ENCODE measurements around the gene AHRR.

Gene AHRR

DNA sequence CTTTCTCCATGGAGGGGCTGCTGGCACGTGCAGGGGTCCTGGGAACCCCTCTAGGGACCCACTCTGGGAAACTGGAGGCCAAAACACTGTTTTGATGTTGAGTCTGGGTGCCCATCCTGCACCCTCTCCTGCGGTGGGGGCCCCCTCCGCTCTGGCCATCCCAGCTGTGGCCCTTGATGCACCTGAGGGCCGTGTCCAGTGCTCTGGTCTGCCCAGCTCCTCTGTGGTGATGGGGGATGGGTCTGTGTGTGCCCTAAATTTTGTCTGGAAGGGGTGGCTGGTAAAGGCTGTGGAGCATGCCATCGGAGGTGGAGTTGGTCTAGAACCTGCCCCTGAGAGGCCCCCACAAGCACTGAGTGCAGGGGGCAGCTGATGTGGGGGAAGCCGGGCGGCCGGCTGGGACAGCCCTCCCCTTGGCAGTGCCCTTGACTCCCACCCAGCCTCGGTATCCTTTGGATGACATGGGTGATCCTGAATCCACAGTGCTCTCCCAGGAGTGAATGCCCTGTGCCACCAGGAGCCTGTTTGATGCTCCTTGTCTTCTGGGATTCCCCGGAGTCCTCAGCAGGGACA, 26.3 kb downstream of the AHRR start:
- DNase-seq, result no peak

DNA sequence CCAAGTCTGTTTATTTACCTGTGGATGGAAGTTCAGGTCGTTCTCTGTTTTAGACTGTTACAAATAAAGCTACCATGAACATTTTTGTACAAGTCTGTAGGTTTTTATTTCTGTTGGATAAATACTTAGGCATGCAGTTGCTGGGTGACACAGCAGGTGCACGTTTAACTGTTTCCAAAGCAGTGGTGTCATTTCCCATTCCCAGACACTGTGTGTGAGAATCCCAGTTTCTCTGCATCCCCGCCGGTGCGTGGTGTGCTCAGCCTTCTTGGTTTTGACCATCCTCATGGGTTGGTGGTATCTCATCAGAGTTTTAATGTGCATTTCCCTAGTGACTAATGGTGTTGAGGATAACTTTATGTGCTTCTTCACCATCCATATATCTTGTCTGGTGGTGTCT, 27.2 kb downstream of the AHRR start:
- no peak for DNase-seq

DNA sequence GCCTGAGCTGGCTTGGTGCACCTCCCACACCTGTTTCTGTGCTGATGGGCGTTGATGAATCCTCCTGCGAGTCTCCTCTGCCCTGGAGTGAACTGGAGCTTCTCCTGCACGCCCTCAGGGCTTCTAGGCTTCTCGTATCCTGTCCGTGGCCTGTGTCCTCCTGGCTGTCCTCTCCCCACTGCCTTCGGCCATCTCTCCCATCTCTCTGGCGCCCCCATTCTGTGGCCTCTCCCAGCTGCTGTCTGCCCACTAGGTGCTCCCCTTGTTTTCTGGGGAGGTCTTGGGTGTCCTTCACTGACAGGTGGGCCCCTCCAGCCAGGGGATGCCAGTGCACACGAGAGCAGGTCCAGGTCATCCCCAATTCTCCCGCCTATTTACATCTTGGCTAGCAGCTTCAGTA, 28.8 kb downstream of the AHRR start:
- peak; percentile 53 for DNase-seq

DNA sequence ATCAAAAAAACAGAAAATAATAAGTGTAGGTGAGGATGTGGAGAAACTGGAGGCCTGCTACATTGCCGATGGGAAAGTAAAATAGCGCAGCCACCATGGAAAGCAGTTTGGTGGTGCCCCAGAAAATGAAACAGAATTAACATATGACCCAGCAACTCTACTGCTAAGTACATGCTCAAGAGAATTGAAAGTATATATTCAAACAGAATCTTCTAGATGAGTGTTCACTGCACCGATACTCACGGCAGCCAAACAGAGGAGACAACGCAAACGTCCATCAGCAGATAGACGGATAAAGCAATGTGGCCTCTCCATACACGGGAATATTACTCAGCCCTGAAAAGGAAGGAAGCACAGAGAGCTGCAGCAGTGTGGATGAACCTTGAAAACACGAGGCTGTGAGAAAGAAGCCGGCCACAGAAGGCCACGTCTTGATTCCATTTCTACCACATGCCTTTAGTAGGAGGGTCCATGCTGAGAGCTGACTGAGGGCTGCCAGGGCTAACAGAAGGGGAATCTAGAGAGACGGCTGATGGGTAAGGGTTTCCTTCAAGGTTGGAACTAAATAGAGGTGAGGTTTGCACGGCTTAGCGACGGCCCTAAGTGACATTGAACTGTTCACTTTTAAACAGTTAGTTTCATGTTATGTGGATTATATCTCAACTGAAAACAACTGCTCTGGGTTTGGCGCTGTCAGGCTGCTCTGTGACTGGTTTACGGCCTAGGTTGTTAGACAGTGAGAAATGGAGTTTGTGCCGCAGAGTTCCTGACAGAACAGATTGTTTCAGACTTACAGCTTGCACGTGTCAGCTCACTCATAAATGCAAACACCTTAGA, 29.8 kb downstream of the AHRR start:
- no peak for DNase-seq

DNA sequence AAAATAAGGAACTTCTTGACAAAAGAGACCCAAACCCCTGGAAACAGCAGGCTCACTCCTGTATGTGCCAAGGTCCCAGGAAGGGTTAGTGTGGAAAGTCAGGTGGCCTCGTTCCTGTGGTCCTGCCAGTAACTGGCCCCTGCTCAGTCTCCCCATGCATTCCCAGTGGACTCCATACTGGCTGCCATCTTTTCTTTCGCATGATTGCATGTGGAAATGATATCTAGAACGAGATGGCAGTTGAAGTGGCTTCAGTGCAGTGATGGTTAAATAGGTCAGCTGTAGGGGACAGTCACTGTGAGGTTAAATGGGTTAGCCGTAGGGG, 30.4 kb downstream of the AHRR start:
- DNase-seq, result no peak

DNA sequence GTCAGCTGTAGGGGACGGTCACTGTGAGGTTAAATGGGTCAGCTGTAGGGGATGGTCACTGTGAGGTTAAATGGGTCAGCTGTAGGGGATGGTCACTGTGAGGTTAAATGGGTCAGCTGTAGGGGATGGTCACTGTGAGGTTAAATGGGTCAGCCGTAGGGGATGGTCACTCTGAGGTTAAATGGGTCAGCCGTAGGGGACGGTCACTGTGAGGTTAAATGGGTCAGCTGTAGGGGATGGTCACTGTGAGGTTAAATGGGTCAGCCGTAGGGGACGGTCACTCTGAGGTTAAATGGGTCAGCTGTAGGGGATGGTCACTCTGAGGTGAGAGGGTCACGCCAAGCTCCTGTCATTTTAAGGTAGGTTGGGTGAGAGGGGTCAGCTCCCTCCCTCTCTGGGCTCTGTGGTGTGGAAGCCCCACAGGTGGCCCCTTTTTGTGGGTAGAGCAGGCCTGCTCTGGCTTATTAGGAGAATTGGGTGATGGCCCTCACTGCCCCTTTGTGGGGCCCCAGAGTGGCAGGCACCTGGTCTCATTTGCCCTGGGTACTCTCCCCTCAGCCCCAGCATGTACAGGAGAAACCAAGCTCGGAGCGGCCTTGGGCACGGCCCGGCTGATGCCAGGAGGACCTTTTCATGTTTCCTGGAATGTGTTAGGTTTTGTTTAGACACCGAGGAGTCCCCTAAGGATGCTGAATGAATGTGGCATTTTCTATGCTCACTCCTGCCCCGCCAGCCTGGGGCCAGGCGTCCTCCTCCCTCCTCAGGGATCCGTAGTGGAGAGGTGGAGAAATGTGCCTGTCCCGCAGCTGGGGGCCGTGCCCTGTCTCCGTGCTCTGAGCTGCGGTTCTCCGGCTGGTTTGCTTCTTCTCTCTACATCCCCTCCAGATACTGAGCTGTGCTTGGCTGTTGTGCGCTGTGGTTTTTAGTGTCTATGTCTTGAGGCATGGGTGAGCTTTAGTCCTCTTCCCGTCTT, 31.4 kb downstream of the AHRR start:
- DNase-seq, result no peak

DNA sequence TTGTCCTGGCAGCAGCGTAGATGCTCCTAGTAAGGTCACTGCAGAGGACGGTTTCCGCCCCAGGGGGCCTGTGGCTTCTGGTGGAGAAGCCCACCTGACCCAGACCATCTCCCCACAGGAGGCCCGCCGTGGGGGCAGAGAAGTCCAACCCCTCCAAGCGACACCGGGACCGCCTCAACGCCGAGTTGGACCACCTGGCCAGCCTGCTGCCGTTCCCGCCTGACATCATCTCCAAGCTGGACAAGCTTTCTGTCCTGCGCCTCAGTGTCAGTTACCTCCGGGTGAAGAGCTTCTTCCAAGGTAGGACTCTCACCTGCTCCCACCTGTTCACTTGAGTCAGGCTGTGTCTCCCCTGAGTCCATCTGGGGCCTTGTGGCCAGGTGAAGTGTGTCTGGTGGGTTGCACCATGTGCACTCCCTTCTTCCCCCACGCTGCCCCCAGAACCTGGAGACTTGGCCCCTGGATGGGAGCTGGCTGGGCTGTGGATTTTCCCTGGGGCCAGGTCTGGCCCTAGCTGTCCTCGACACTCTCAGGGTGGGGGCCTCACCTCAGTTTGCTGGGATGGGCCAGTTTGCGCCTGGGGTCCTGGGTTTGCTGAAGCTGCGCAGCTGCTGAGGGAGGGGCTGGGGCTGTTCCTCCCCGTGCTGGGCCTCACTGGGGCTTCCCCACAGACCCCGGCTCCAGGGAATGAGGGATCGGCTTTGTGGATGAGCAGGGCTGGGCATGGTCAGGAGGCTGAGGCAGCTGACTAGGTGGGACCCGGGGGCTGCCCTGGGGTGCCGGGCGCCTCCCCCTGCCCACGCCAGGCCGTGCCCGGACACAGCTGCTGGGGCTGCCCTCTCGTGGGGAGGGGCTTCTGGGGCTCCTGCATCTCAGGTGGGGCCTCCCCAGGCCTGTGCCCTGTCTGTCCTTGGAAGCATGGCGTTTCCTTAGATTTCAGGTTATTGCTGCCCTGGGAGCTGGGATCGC, 32.4 kb downstream of the AHRR start:
- DNase-seq, result no peak

DNA sequence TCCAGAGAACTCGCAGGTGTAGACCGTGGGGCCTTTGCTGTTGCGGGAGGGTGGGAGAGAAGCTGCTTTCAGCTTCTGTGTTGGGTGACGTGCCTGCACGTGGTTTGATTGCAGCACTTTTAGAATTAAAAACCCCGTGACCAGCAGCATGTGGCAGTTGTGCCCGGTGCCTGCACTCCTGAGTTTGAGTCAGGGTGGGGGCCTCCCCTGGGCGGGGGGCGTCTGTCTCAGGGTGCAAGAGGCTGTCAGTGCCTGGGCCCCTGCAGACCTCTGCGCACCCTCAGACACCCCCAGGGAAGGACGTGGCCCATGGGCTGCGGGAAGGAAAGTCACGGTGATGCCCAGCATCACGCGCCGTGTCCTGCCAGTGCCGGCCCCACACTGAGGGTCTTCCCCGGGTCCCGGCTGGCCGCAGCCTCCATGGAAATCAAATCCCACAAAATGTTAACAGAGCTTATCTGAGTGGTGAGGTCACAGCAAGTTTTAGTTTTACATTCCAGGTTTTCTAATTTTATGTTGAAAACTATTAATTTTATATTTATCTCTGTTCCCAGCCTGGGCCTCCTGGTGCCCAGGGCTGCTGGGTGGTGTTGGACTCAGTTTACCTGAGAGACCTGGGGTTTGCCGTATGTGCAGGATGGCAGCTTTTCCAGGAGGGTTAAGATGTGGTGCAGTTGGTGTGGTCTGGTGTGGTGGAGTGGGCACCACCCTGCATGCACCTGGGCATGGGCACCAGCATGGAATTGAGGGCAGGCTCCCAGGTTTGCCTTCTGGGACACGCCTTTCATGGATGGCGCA, 33.3 kb downstream of the AHRR start:
- DNase-seq, result no peak

DNA sequence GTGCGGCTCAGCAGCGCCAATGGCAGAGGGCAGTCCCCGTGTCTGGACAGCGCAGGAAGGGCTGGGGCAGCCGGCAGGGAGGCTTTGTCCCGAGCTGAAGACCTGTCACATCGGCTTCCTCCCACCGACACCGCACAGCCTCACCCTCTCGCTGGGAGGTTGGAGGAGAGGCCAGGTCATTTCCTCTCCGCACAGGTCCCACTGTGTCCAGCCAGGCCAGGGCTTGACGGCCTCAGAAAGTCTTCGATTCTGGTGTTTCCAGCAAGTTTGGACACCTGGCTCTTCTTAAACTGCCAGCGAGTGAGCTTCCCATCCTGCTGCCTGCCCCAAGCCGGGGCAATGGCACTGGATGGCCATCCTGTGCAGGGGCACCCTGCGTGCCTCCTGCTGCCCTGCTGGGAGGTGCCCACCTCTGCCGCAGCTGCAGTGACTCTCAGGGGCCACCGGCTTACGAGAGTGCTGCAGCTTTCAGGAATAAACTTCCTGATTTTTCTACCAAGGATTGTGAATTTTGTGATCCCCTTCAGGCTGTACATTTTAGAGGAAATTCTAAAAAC, 33.9 kb downstream of the AHRR start:
- no peak for DNase-seq

DNA sequence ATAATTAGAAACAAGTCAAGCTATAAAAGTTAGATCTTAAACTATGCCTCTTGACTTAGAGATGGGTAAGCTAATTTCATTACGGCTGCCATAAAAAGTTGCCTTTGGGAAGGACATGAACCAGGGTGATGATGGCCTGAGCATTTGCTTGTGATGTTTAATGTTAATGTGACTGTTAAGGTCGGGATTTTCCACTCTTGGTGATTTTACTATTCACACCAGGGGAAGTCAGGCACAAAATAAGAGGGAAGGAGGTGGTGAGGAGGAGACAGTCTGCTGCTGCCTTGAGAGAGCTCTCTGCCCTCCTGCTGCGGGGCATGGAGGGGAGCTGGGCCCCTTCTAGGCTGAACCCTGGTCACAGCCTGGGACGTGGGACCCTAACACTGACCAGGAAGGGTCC, 34.4 kb downstream of the AHRR start:
- DNase-seq, result no peak

DNA sequence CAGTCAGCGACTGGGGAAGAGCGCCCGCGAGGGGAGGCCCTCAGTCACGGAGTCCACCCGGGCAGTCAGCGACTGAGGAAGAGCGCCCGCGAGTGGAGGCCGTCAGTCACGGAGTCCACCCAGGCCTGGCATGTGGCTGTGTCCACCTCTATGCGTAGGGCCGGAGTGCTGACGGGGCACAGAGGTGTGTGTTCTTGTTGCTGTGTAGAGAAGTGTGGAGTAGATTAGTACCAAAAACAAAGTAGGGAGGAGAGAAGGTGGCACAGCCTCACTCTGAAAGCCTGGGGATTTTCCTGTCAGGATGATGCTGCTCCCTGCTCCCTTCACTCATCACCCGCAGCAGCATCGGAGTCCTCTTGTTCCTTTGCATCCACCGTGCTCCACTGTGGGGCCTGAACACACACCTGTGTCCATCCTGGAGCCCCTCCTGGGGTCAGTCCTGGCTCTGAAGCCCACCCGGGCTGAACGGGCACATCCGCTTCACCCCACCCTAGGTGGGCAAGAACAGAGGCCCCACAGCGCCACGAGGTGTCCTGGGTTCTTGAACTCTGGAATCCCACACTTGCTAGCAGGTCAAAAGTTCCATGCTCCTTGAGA, 37.9 kb downstream of the AHRR start:
- no peak for DNase-seq

DNA sequence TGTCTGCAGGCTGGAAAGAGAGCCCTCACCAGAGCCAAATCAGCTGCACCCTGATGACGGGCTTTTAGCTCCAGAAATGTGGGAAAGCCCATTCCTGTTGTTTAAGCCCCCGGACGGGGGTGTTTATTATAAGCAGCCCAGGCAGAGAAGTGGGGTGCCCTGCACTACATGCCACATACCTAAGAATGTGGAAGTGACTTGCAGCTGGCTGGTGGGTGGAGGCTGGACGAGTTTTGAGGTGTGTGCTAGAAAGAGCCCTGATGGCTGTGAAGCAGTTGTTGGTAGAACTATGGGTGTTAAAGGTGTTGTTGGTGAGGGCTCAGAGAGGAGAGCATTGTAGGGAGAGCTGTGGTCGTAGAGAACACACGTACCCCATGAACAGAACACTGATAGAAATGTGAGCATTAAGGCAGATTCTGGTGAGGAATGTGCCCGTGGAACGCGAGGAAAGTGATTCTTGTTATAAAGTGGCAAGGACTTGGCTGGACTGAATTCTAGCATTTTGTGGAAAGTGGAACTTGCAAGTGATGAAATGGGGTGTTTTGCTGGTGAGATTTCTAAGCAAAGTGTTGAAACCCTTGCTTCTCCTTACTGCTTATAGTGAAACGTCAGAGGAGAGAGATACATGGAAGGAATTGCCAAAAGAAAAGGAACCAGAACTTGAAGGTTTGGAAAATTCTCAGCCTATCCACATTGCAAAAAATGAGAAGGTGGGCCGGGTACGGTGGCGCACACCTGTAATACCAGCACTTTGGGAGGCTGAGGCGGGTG, 38.9 kb downstream of the AHRR start:
- DNase-seq, result no peak

DNA sequence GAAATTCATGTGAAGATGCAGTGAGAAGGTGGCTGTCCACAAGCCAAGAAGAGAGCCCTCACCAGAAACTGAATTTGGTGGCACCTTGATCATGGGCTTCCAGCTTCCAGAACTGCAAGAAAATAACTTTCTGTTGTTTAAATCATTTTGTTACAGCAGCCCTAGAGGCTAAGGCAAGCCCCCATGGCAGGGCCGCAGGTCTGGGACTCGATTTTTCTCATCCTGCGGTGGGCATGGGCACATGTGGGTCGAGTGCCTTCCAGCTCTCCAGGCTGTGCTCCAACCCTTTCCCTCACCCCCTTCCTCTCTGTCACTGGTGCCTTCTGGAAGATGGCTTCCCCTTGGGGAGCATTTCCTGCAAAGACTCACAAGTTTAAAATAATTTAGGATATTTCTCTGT, 40.7 kb downstream of the AHRR start:
- no peak for DNase-seq

DNA sequence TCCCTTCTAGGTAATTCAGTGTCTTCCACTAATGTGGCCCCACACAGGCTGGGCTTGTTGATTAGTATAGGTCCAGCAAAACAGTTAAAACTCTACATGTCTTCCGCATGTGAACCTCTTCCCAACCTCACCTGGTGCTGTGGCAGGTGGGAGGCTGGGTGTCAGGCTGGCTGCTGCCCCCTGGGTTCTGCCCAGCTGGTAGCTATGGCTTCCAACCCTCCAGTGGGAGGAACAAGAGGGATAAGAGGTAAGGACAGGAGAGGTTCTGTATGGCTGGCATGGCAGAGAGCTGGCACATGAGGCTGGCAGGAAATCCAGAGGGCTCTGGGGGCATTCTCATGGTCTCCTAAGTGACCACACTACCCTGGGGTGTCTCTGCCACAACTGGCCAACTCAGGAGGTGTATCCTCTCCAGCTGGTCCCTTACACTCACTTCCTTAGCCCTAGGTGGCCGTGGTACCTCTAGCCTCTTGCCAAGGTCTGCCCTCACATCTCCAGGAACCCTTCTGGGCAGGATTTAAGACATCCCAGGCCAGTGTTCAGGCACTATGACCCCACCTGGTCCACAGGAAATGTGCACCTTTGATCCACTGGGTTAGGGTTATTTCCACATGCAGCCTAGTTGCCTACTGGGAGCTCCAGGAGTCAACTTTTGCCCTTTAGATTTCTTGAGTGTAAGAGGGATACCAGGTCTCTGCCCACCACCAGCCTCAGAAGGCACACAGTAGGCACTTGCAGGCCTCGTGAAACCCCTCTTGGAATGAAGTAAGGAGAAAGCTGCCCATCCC, 41.7 kb downstream of the AHRR start:
- DNase-seq, result no peak

DNA sequence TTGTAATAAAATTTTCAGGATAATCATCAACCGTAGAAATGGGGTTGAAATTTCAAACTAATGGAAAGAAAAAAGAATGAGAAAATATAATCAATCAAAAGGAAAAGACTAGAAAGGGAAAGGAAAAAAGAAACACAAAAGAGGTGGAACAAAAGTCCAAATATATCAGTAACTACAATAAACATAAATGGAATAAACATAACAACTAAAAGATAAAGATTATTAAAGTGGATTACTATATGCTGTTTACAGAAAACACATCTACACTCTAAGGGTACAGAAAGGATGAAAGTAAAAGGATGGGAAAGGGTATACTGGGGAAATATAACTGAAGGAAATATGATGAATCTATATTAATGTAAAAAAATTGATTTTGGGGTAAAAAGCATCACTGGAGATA, 43.0 kb downstream of the AHRR start:
- DNase-seq, result no peak

DNA sequence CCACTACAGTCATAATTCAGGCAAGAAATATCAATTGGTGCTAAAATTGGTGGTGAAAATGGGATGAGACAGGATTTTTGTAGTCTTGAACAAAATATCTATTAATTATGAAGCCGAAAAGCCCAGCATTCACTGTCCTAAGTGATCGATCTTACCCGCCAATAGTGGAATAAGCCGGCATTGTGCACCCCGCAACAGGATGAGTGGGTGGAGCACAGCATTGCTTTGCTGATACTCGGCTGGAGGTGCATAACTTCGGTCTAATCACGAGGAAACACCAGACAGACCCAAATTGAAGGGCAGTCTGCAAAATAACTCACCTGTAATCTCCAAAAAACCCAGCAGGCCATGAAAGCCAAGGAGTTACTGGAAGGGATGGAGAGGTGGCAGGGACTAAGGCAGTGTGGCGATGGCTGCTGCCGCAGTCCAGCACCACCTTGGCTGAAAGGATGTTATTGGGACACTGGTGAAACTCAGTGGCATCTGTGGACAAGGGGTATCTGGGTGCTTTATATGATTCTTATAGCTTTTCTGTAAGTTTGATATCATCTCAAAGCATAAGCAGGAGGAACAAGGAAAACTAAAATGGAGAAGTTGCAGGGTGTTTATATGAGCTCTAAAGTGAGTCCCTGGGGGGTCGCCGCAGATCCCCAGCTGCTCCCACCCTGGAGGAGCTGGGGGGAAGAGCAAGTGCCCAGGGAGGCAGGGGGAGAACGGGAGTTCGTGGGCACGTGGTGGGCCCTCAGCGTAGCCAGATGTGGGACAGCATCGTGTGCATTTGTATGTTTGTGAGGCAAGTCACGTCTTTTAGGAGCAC, 45.2 kb downstream of the AHRR start:
- peak; percentile 30 for DNase-seq

DNA sequence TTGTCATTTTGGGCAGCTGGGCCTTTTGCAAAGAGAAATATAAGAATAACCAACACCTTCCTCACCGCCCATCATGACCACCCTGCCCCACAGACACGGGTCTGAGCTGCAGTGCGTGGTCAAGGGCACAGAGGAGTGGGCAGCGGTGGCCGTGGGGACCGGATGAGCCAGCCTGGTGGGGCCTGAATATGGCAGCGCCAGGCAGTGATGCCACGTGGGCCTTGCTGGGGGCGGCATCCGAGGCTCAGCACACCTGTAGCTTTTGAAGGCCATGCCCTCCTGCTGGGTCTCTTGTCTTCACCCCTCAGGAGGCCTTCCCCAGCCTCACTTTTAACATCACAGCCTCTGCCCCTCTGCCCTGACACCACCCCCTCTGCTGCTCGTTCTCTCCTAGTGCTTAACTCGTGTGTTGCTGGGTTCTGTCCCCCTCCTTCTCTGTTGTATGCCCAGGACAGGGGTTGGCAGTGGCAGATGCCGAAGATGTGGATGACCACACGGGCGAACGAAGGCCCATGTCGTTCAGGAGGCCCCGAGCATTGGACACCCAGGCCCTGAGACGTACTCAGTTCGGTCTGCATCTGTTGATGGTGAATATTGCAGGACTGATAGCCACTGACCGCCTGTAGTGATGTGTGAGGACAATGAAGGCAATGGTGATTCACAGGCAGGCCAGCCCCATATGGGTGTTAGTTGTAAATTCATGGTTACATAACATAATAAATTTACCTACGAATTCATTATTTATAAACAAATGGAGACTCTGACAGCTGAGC, 46.0 kb downstream of the AHRR start:
- DNase-seq, result peak; percentile 39
